ENCODE data around the gene HSF4.

Gene HSF4

GRCh38 chr16:67204076-67204475 is 39.5 kb downstream of the HSF4 start:
- DNase-seq (ENCODE audit: insufficient read length, low spot score) = no peak
- no peak for FAIRE-seq
- no peak for TF ChIP-seq PAX5 (IDR thresholded peaks at IDR 0.05; ENCODE audit: insufficient read depth, low read length, severe bottlenecking)
- TF ChIP-seq SPI1 (IDR thresholded peaks at IDR 0.05; ENCODE audit: low read depth, low read length) = no peak
- no peak for TF ChIP-seq POU2F2 (IDR thresholded peaks at IDR 0.05; ENCODE audit: low read depth, low read length)
- no peak for TF ChIP-seq POLR2A (IDR thresholded peaks at IDR 0.05; ENCODE audit: low read depth, low read length)
- no peak for TF ChIP-seq POLR2AphosphoS5 (IDR thresholded peaks at IDR 0.05; ENCODE audit: low read depth, low read length)
- no peak for TF ChIP-seq TAF1 (IDR thresholded peaks at IDR 0.05; ENCODE audit: low read depth, low read length)

GRCh38 chr16:67206129-67206837 is 41.7 kb downstream of the HSF4 start:
- FAIRE-seq (no peak), DNase-seq (ENCODE audit: insufficient read length, low spot score) (no peak)
- TF ChIP-seq POLR2AphosphoS5 (IDR thresholded peaks at IDR 0.05; ENCODE audit: low read depth, low read length) (no peak; the same call in 1 of the 2 replicates), PAX5 (IDR thresholded peaks at IDR 0.05; ENCODE audit: insufficient read depth, low read length, severe bottlenecking) (no peak), SPI1 (IDR thresholded peaks at IDR 0.05; ENCODE audit: low read depth, low read length) (no peak), TAF1 (IDR thresholded peaks at IDR 0.05; ENCODE audit: low read depth, low read length) (no peak), POU2F2 (IDR thresholded peaks at IDR 0.05; ENCODE audit: low read depth, low read length) (no peak), POLR2A (IDR thresholded peaks at IDR 0.05; ENCODE audit: low read depth, low read length) (no peak)

- FAIRE-seq (no peak), DNase-seq (ENCODE audit: insufficient read length, low spot score) (no peak)
- TF ChIP-seq POLR2A (IDR thresholded peaks at IDR 0.05; ENCODE audit: low read depth, low read length) (no peak), POLR2AphosphoS5 (IDR thresholded peaks at IDR 0.05; ENCODE audit: low read depth, low read length) (no peak), PAX5 (IDR thresholded peaks at IDR 0.05; ENCODE audit: insufficient read depth, low read length, severe bottlenecking) (no peak), POU2F2 (IDR thresholded peaks at IDR 0.05; ENCODE audit: low read depth, low read length) (no peak), SPI1 (IDR thresholded peaks at IDR 0.05; ENCODE audit: low read depth, low read length) (no peak), TAF1 (IDR thresholded peaks at IDR 0.05; ENCODE audit: low read depth, low read length) (no peak)
Observed at GRCh38 chr16:67206838-67207248, 42.3 kb downstream of the HSF4 start.

- FAIRE-seq = no peak
- DNase-seq (ENCODE audit: insufficient read length, low spot score) = no peak
- TF ChIP-seq SPI1 (IDR thresholded peaks at IDR 0.05; ENCODE audit: low read depth, low read length) (no peak), POLR2AphosphoS5 (IDR thresholded peaks at IDR 0.05; ENCODE audit: low read depth, low read length) (peak; percentile 38; the same call in 1 of the 2 replicates)
Observed at GRCh38 chr16:67207249-67208091, 42.9 kb downstream of the HSF4 start.

GRCh38 chr16:67208154-67208896 is 43.8 kb downstream of the HSF4 start:
- FAIRE-seq = no peak
- TF ChIP-seq POLR2AphosphoS5 (IDR thresholded peaks at IDR 0.05; ENCODE audit: low read depth, low read length) (no peak), POU2F2 (IDR thresholded peaks at IDR 0.05; ENCODE audit: low read depth, low read length) (no peak), TAF1 (IDR thresholded peaks at IDR 0.05; ENCODE audit: low read depth, low read length) (no peak), PAX5 (IDR thresholded peaks at IDR 0.05; ENCODE audit: insufficient read depth, low read length, severe bottlenecking) (no peak), POLR2A (IDR thresholded peaks at IDR 0.05; ENCODE audit: low read depth, low read length) (0 out of 2 replicates have a peak, but pooled peaks have one; percentile 11), SPI1 (IDR thresholded peaks at IDR 0.05; ENCODE audit: low read depth, low read length) (no peak)

GRCh38 chr16:67209565-67209964 is 45.0 kb downstream of the HSF4 start:
- no peak for TF ChIP-seq POLR2AphosphoS5 (IDR thresholded peaks at IDR 0.05; ENCODE audit: low read depth, low read length)
- TF ChIP-seq POLR2A (IDR thresholded peaks at IDR 0.05; ENCODE audit: low read depth, low read length) = no peak
- TF ChIP-seq TAF1 (IDR thresholded peaks at IDR 0.05; ENCODE audit: low read depth, low read length) = no peak
- no peak for TF ChIP-seq POU2F2 (IDR thresholded peaks at IDR 0.05; ENCODE audit: low read depth, low read length)
- no peak for TF ChIP-seq PAX5 (IDR thresholded peaks at IDR 0.05; ENCODE audit: insufficient read depth, low read length, severe bottlenecking)
- no peak for TF ChIP-seq SPI1 (IDR thresholded peaks at IDR 0.05; ENCODE audit: low read depth, low read length)
- FAIRE-seq (no peak), DNase-seq (ENCODE audit: insufficient read length, low spot score) (no peak)

More at GRCh38 chr16:67208154-67208896, 43.8 kb downstream of the HSF4 start:
- no peak for DNase-seq (ENCODE audit: insufficient read length, low spot score)

GRCh38 chr16:67210069-67210937 is 45.8 kb downstream of the HSF4 start:
- TF ChIP-seq PAX5 (IDR thresholded peaks at IDR 0.05; ENCODE audit: insufficient read depth, low read length, severe bottlenecking) (no peak), POLR2A (IDR thresholded peaks at IDR 0.05; ENCODE audit: low read depth, low read length) (no peak), POLR2AphosphoS5 (IDR thresholded peaks at IDR 0.05; ENCODE audit: low read depth, low read length) (no peak), TAF1 (IDR thresholded peaks at IDR 0.05; ENCODE audit: low read depth, low read length) (no peak), SPI1 (IDR thresholded peaks at IDR 0.05; ENCODE audit: low read depth, low read length) (no peak), POU2F2 (IDR thresholded peaks at IDR 0.05; ENCODE audit: low read depth, low read length) (no peak)
- FAIRE-seq (no peak), DNase-seq (ENCODE audit: insufficient read length, low spot score) (no peak)

- no peak for DNase-seq (ENCODE audit: insufficient read length, low spot score)
- TF ChIP-seq SPI1 (IDR thresholded peaks at IDR 0.05; ENCODE audit: low read depth, low read length) (no peak), PAX5 (IDR thresholded peaks at IDR 0.05; ENCODE audit: insufficient read depth, low read length, severe bottlenecking) (no peak), POU2F2 (IDR thresholded peaks at IDR 0.05; ENCODE audit: low read depth, low read length) (no peak), POLR2AphosphoS5 (IDR thresholded peaks at IDR 0.05; ENCODE audit: low read depth, low read length) (no peak), POLR2A (IDR thresholded peaks at IDR 0.05; ENCODE audit: low read depth, low read length) (no peak), TAF1 (IDR thresholded peaks at IDR 0.05; ENCODE audit: low read depth, low read length) (no peak)
- FAIRE-seq = no peak
Observed at GRCh38 chr16:67211674-67212073, 47.1 kb downstream of the HSF4 start.
